DOHH2 (cell line): ENCODE results near the gene IGSF3.

ENCODE experiments used
- H3F3A ChIP-seq: fragments of 200-600 bp; sonication (generic), shearing (Covaris generic); 2 replicates; pipeline ENCODE4 v1.6.0; 2016; ENCODE audit warnings: antibody characterized with exemption, mild to moderate bottlenecking; ENCODE audit not compliant: control insufficient read depth, insufficient read depth
- H3K27ac ChIP-seq: fragments of 200-600 bp; sonication (generic); 2 replicates; pipeline ENCODE4 v1.5.1; 2014; ENCODE audit warnings: low read depth, mild to moderate bottlenecking, low read length, moderate library complexity
- H3K27me3 ChIP-seq: fragments of 200-600 bp; sonication (generic); 2 replicates; pipeline ENCODE4 v1.6.1; 2014; ENCODE audit warnings: mild to moderate bottlenecking, low read length, mixed read lengths; ENCODE audit not compliant: control insufficient read depth
- H3K36me3 ChIP-seq: fragments of 200-600 bp; sonication (generic); 2 replicates; pipeline ENCODE4 v1.6.1; 2014; ENCODE audit warnings: mild to moderate bottlenecking, low read length, moderate library complexity, mixed read lengths; ENCODE audit not compliant: control insufficient read depth
- H3K4me1 ChIP-seq: fragments of 200-600 bp; sonication (generic); 2 replicates; pipeline ENCODE4 v1.6.1; 2014; ENCODE audit warnings: mild to moderate bottlenecking, low read length, mixed read lengths; ENCODE audit not compliant: control insufficient read depth
- H3K4me2 ChIP-seq: fragments of 200-600 bp; sonication (generic); 2 replicates; pipeline ENCODE4 v1.6.0; 2014; ENCODE audit warnings: mild to moderate bottlenecking, low read length, moderate library complexity
- H3K4me3 ChIP-seq: fragments of 200-600 bp; sonication (generic); 2 replicates; pipeline ENCODE4 v1.5.1; 2014; ENCODE audit warnings: mild to moderate bottlenecking, low read length, mixed read lengths
- H3K79me2 ChIP-seq: fragments of 200-600 bp; sonication (generic); 2 replicates; pipeline ENCODE4 v1.6.1; 2014; ENCODE audit warnings: mild to moderate bottlenecking, low read length, mixed read lengths; ENCODE audit not compliant: control insufficient read depth
- H3K9me2 ChIP-seq: fragments of 200-600 bp; sonication (generic); replicated peaks from 2 replicates; pipeline ENCODE4 v1.6.1; 2014; ENCODE audit warnings: mild to moderate bottlenecking, low read length, mixed read lengths; ENCODE audit not compliant: control insufficient read depth
- H3K9me3 ChIP-seq: fragments of 200-600 bp; sonication (generic); 2 replicates; pipeline ENCODE4 v1.6.1; 2014; ENCODE audit warnings: antibody characterized with exemption, low read length, mixed read lengths; ENCODE audit not compliant: control insufficient read depth, insufficient read depth
- H4K20me1 ChIP-seq: fragments of 200-600 bp; sonication (generic); 2 replicates; pipeline ENCODE4 v1.6.0; 2014; ENCODE audit warnings: low read depth, mild to moderate bottlenecking, antibody characterized with exemption, low read length, moderate library complexity; ENCODE audit not compliant: control insufficient read depth, insufficient read depth
- CTCF ChIP-seq: fragments of 200-600 bp; sonication (generic); IDR thresholded peaks from one replicate; pipeline ENCODE4 v1.5.1; 2014; ENCODE audit warnings: antibody characterized with exemption, mild to moderate bottlenecking, low read depth, low read length; ENCODE audit not compliant: poor library complexity, severe bottlenecking
- EZH2phosphoT487 ChIP-seq: fragments of 200-600 bp; sonication (generic); IDR thresholded peaks from 2 replicates; pipeline ENCODE4 v1.6.1; 2017; ENCODE audit warnings: borderline replicate concordance, mild to moderate bottlenecking, antibody characterized with exemption, low read length, moderate library complexity, mixed read lengths

IGSF3 gene

GRCh38 chr1:116586741-116587143, 80.8 kb downstream of the IGSF3 start:
- Histone ChIP-seq H3K36me3 (no peaks in the 10 kb centered on the region), H3K4me2 (no peak overlapping the region), H3K4me1 (no peaks in the 10 kb centered on the region), H3K9me2 (no peaks in the 10 kb centered on the region), H3K4me3 (no peak overlapping the region), H3K79me2 (no peaks in the 10 kb centered on the region), H3K27ac (no peak overlapping the region), H3K9me3 (no peaks in the 10 kb centered on the region), H3F3A (no peaks in the 10 kb centered on the region), H4K20me1 (no peaks in the 10 kb centered on the region), H3K27me3 (no peaks in the 10 kb centered on the region)
- TF ChIP-seq EZH2phosphoT487 (no peak), CTCF (no peak)

GRCh38 chr1:116585886-116586285, 81.6 kb downstream of the IGSF3 start:
- H3K79me2 ChIP-seq = no peaks in the 10 kb centered on the region
- no peaks in the 10 kb centered on the region for H3K4me1 ChIP-seq
- TF ChIP-seq CTCF = no peak
- TF ChIP-seq EZH2phosphoT487 = no peak
- no peaks in the 10 kb centered on the region for H4K20me1 ChIP-seq
- H3K36me3 ChIP-seq = no peaks in the 10 kb centered on the region
- no peak overlapping the region for H3K4me2 ChIP-seq
- no peaks in the 10 kb centered on the region for H3K9me3 ChIP-seq
- no peak overlapping the region for H3K4me3 ChIP-seq
- no peak overlapping the region for H3K27ac ChIP-seq
- H3F3A ChIP-seq = no peaks in the 10 kb centered on the region
- H3K27me3 ChIP-seq = no peaks in the 10 kb centered on the region
- H3K9me2 ChIP-seq = no peaks in the 10 kb centered on the region

- TF ChIP-seq EZH2phosphoT487 (no peak), CTCF (no peak)
- H3K9me2 ChIP-seq = no peaks in the 10 kb centered on the region
- H3K9me3 ChIP-seq = no peaks in the 10 kb centered on the region
- no peaks in the 10 kb centered on the region for H3K79me2 ChIP-seq
- H3F3A ChIP-seq = no peaks in the 10 kb centered on the region
- H3K4me1 ChIP-seq = no peaks in the 10 kb centered on the region
- no peaks in the 10 kb centered on the region for H3K36me3 ChIP-seq
- H4K20me1 ChIP-seq = no peaks in the 10 kb centered on the region
- H3K27ac ChIP-seq = no peak overlapping the region
- no peak overlapping the region for H3K4me2 ChIP-seq
- H3K27me3 ChIP-seq = peaks cover 3% of the 10 kb centered on the region; the same call in 1 of the 2 replicates
- H3K4me3 ChIP-seq = no peak overlapping the region
Observed at GRCh38 chr1:116581323-116581885, 86.1 kb downstream of the IGSF3 start.
